Parathyroid adenoma (tissue), 2 donors: Measurements from ENCODE around the gene ZSWIM9.
A peak's percentile ranks its signal among the peaks of the same experiment; 100 is the strongest.

Source experiments
- H2AFZ ChIP-seq: fragments of 300-600 bp; sonication (generic); one replicate; pipeline ENCODE4 v1.7.0; 2017; ENCODE audit warnings: antibody characterized with exemption, mild to moderate bottlenecking
- H3K27ac ChIP-seq: fragments of 300-600 bp; sonication (generic); one replicate; pipeline ENCODE4 v1.7.0; 2017
- H3K27me3 ChIP-seq: fragments of 300-600 bp; sonication (generic); one replicate; pipeline ENCODE4 v1.7.0; 2017; ENCODE audit warnings: low read length; ENCODE audit not compliant: control insufficient read depth, insufficient read depth
- H3K36me3 ChIP-seq: fragments of 300-600 bp; sonication (generic); one replicate; pipeline ENCODE4 v1.7.0; 2017; ENCODE audit warnings: low read length; ENCODE audit not compliant: control insufficient read depth, insufficient read depth
- H3K4me1 ChIP-seq: fragments of 300-600 bp; sonication (generic); one replicate; pipeline ENCODE4 v1.7.0; 2017; ENCODE audit warnings: control low read depth
- H3K4me2 ChIP-seq: fragments of 300-600 bp; sonication (generic); one replicate; pipeline ENCODE4 v1.7.0; 2017; ENCODE audit warnings: low read length
- H3K4me3 ChIP-seq: fragments of 300-600 bp; sonication (generic); one replicate; pipeline ENCODE4 v1.7.0; 2017; ENCODE audit warnings: low read depth, low read length
- H3K79me2 ChIP-seq: fragments of 300-600 bp; sonication (generic); one replicate; pipeline ENCODE4 v1.7.0; 2017; ENCODE audit warnings: control low read depth
- H3K9ac ChIP-seq: fragments of 300-600 bp; sonication (generic); one replicate; pipeline ENCODE4 v1.7.0; 2017; ENCODE audit warnings: mild to moderate bottlenecking
- H3K9me3 ChIP-seq: fragments of 300-600 bp; sonication (generic); one replicate; pipeline ENCODE4 v1.7.0; 2017; ENCODE audit warnings: low read length; ENCODE audit not compliant: control insufficient read depth
- CTCF ChIP-seq: fragments of 300-600 bp; sonication (generic); IDR thresholded peaks from one replicate; pipeline ENCODE4 v1.7.0; 2017; ENCODE audit warnings: antibody characterized with exemption, mild to moderate bottlenecking
- donor health status: primary hyperparathyroidism.

The ZSWIM9 gene

DNA sequence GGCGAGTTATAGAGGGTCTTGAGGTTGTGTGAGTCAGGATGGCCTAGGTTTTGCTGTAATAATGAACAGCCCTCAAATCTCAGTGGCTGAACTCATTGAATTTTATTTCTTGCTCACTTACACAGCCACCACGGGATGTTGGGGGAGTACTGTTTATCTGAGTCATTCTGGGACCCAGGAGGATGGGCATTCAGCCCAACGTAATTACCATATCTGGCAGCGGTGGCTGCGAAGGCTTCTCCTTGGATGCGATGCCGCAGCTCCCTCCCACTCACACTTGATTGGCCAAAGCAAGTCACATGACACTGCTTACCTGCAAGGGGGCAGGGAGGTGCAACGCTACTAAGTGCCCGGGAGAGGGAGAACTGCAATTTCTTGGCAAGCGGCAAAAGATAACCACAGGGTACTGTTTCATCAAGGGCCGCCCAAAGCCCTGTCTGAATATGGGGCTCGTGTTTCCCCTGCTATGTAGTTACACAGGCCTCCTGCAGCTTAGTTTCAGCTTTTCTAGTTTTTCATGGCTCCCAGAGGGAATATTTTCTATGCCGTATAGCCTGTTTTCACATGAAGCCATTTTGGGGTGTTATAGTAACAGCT, 19.9 kb downstream of the ZSWIM9 start:
- Histone ChIP-seq H3K27ac (no peak overlapping the region), H3K36me3 (no peaks in the 10 kb centered on the region), H3K9ac (no peak overlapping the region), H2AFZ (no peak overlapping the region), H3K9me3 (no peaks in the 10 kb centered on the region), H3K27me3 (no peaks in the 10 kb centered on the region), H3K79me2 (no peaks in the 10 kb centered on the region), H3K4me3 (no peak overlapping the region), H3K4me1 (no peaks in the 10 kb centered on the region), H3K4me2 (no peak overlapping the region)
- TF ChIP-seq CTCF = no peak

DNA sequence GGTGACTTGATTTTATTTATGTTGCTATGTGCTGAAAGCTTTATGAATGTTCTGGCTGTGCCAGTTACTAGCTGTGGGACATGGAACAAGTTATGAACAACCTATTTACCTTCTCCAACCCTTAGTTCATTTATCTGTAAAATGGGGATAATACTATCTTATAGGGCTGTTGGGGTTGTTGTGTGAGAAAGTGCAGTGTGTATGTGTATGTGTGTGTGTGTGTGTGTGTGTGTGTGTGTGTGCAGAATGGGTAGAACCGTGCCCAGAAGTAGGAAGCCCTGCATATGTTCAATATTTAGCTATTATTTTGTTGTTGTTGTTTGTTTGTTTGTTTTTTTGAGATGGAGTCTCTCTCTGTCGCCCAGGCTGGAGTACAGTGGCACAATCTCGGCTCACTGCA, 20.4 kb downstream of the ZSWIM9 start:
- Histone ChIP-seq H3K4me3 (no peak overlapping the region), H3K27ac (no peak overlapping the region), H3K27me3 (no peaks in the 10 kb centered on the region), H3K9ac (no peak overlapping the region), H3K79me2 (no peaks in the 10 kb centered on the region), H3K4me1 (no peaks in the 10 kb centered on the region), H3K36me3 (no peaks in the 10 kb centered on the region), H2AFZ (no peak overlapping the region), H3K9me3 (no peaks in the 10 kb centered on the region), H3K4me2 (no peak overlapping the region)
- no peak for TF ChIP-seq CTCF

DNA sequence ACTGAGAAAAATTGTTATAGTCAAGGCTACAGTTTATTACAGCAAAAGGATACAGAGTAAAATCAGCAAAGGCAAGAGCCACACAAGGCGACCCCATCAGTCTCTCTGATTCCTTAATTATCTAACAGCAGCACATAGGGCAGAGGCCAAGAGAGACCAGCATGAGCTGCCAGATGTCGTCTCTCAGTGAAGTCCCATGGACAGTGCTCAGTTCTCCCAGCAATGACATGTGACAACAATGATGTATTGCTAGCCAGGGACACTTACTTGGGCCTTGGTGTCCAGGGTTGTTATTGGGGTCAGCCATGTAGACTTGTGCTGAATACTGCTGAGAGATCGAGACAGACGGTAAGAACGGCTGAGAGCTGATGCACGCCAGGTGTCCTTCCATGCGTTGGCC, 22.3 kb downstream of the ZSWIM9 start:
- H3K4me2 ChIP-seq = no peak overlapping the region
- TF ChIP-seq CTCF = no peak
- no peak overlapping the region for H3K9ac ChIP-seq
- H3K27ac ChIP-seq = no peak overlapping the region
- H3K4me3 ChIP-seq = no peak overlapping the region
- H3K79me2 ChIP-seq = no peaks in the 10 kb centered on the region
- H3K9me3 ChIP-seq = no peaks in the 10 kb centered on the region
- H3K27me3 ChIP-seq = no peaks in the 10 kb centered on the region
- H3K36me3 ChIP-seq = no peaks in the 10 kb centered on the region
- H3K4me1 ChIP-seq = no peaks in the 10 kb centered on the region
- no peak overlapping the region for H2AFZ ChIP-seq

GRCh38 chr19:48194041-48194843, 23.8 kb downstream of the ZSWIM9 start:
- H3K9ac ChIP-seq = no peak overlapping the region
- H3K4me3 ChIP-seq = no peak overlapping the region
- no peak overlapping the region for H2AFZ ChIP-seq

More at GRCh38 chr19:48194041-48194843, 23.8 kb downstream of the ZSWIM9 start:
- Histone ChIP-seq H3K4me1 (no peaks in the 10 kb centered on the region), H3K9me3 (no peaks in the 10 kb centered on the region), H3K4me2 (no peak overlapping the region), H3K27me3 (no peaks in the 10 kb centered on the region), H3K79me2 (no peaks in the 10 kb centered on the region), H3K27ac (no peak overlapping the region), H3K36me3 (no peaks in the 10 kb centered on the region)
- peak; percentile 43 for TF ChIP-seq CTCF
